NT2/D1 (cell line): ENCODE measurements around the gene UBC.
A peak's percentile ranks its signal among the peaks of the same experiment; 100 is the strongest.

Source experiments
- DNase-seq: peaks from one replicate; pipeline ENCODE4 v3.0.0-alpha.2; 2011; ENCODE audit warnings: low read depth, low spot score
- H3K27me3 ChIP-seq: 2 replicates; pipeline ENCODE4 v1.6.0; 2011; ENCODE audit warnings: mild to moderate bottlenecking; ENCODE audit not compliant: insufficient read length, insufficient read depth
- H3K36me3 ChIP-seq: 2 replicates; pipeline ENCODE4 v1.6.1; 2011; ENCODE audit warnings: mild to moderate bottlenecking, low read length, mixed read lengths; ENCODE audit not compliant: insufficient read depth, insufficient read length
- H3K4me1 ChIP-seq: 2 replicates; pipeline ENCODE4 v1.5.1; 2011; ENCODE audit not compliant: insufficient read depth, insufficient read length
- H3K4me3 ChIP-seq: 2 replicates; pipeline ENCODE4 v1.5.1; 2011; ENCODE audit warnings: low read depth; ENCODE audit not compliant: insufficient read length
- H3K9ac ChIP-seq: 2 replicates; pipeline ENCODE4 v1.6.0; 2011; ENCODE audit warnings: low read depth; ENCODE audit not compliant: insufficient read length
- H3K9me3 ChIP-seq: 2 replicates; pipeline ENCODE4 v1.5.1; 2011; ENCODE audit warnings: mild to moderate bottlenecking, low read length; ENCODE audit not compliant: insufficient read depth
- SUZ12 ChIP-seq: IDR thresholded peaks from 2 replicates; pipeline ENCODE4 v1.6.1; 2011; ENCODE audit not compliant: insufficient read length, insufficient read depth; ENCODE audit errors: extremely low read depth
- YY1 ChIP-seq: IDR thresholded peaks from 2 replicates; pipeline ENCODE4 v1.6.1; 2011; ENCODE audit not compliant: insufficient read length, insufficient read depth
- ZNF274 ChIP-seq: IDR thresholded peaks from 2 replicates; pipeline ENCODE4 v1.6.1; 2011; ENCODE audit warnings: mild to moderate bottlenecking, low read depth, low read length

The UBC gene

GRCh38 chr12:124914392-124915238 lies at the start of gene UBC:
Gene UBC, minus strand, starts transcription at chr12:124914650. Its CDS starts 879 bp downstream, at chr12:124913771.
- peak; percentile 84 for DNase-seq
- H3K4me3 ChIP-seq = peak within 1 kb of the TSS; percentile 99
- TF ChIP-seq ZNF274 (no peak), YY1 (peak; percentile 25)
- H3K4me1 ChIP-seq = peaks cover 6% of the 10 kb centered on the region
- no peaks in the 10 kb centered on the region for H3K27me3 ChIP-seq
- H3K36me3 ChIP-seq = peaks cover 29% of the 10 kb centered on the region
- no peaks in the 10 kb centered on the region for H3K9me3 ChIP-seq
- H3K9ac ChIP-seq = peak within 1 kb of the TSS; percentile 99

- Histone ChIP-seq H3K9me3 (no peaks in the 10 kb centered on the region), H3K36me3 (peaks cover 80% of the 10 kb centered on the region), H3K9ac (no peak overlapping the region), H3K4me3 (no peak overlapping the region), H3K4me1 (no peaks in the 10 kb centered on the region), H3K27me3 (no peaks in the 10 kb centered on the region)
- no peak for DNase-seq
- TF ChIP-seq SUZ12 (no peak), ZNF274 (no peak), YY1 (no peak)
Measured at GRCh38 chr12:124963211-124963610, 48.8 kb upstream of the UBC start.

- Histone ChIP-seq H3K9me3 (no peaks in the 10 kb centered on the region), H3K27me3 (no peaks in the 10 kb centered on the region), H3K36me3 (peaks cover 79% of the 10 kb centered on the region), H3K9ac (no peak overlapping the region), H3K4me1 (no peaks in the 10 kb centered on the region), H3K4me3 (no peak overlapping the region)
- TF ChIP-seq YY1 (no peak), ZNF274 (no peak), SUZ12 (no peak)
- DNase-seq = no peak
Measured at GRCh38 chr12:124961055-124961454, 46.6 kb upstream of the UBC start.

- DNase-seq = no peak
- Histone ChIP-seq H3K27me3 (no peaks in the 10 kb centered on the region), H3K9ac (no peak overlapping the region), H3K9me3 (no peaks in the 10 kb centered on the region), H3K4me1 (no peaks in the 10 kb centered on the region), H3K36me3 (peaks cover 85% of the 10 kb centered on the region), H3K4me3 (no peak overlapping the region)
- TF ChIP-seq YY1 (no peak), SUZ12 (no peak), ZNF274 (no peak)
Measured at GRCh38 chr12:124956571-124956970, 42.1 kb upstream of the UBC start.

GRCh38 chr12:124954771-124955170 lies 40.3 kb upstream of the UBC start:
- Histone ChIP-seq H3K4me1 (no peaks in the 10 kb centered on the region), H3K9ac (no peak overlapping the region), H3K36me3 (peaks cover 87% of the 10 kb centered on the region), H3K27me3 (no peaks in the 10 kb centered on the region), H3K9me3 (no peaks in the 10 kb centered on the region), H3K4me3 (no peak overlapping the region)
- DNase-seq = no peak
- TF ChIP-seq ZNF274 (no peak), SUZ12 (no peak), YY1 (no peak)

- no peak for DNase-seq
- peaks cover 92% of the 10 kb centered on the region for H3K36me3 ChIP-seq
- H3K9ac ChIP-seq = no peak overlapping the region
- no peak for TF ChIP-seq SUZ12
- no peak for TF ChIP-seq YY1
- no peak for TF ChIP-seq ZNF274
- no peaks in the 10 kb centered on the region for H3K4me1 ChIP-seq
- H3K4me3 ChIP-seq = no peak overlapping the region
- no peaks in the 10 kb centered on the region for H3K27me3 ChIP-seq
- no peaks in the 10 kb centered on the region for H3K9me3 ChIP-seq
Measured at GRCh38 chr12:124953689-124954405, 39.4 kb upstream of the UBC start.

GRCh38 chr12:124952801-124953200 lies 38.4 kb upstream of the UBC start:
- no peaks in the 10 kb centered on the region for H3K9me3 ChIP-seq
- no peaks in the 10 kb centered on the region for H3K27me3 ChIP-seq
- peaks cover 90% of the 10 kb centered on the region for H3K36me3 ChIP-seq
- no peak for DNase-seq
- no peak overlapping the region for H3K9ac ChIP-seq
- TF ChIP-seq ZNF274 (no peak), YY1 (no peak), SUZ12 (no peak)
- H3K4me1 ChIP-seq = no peaks in the 10 kb centered on the region
- H3K4me3 ChIP-seq = no peak overlapping the region
